Tibial artery (tissue), 4 donors: ENCODE data around the gene MTERF1.

ENCODE experiments used
- DNase-seq, 2 donors: peaks; one replicate each; pipeline ENCODE4 v3.0.0-alpha.2; 2019
- H3K27ac ChIP-seq, 2 donors: fragments of 200-600 bp; sonication (generic) in 1 of 2; 1 replicate in 1 of 2; 2 replicates in 1 of 2; pipeline ENCODE4 v1.5.1; 2018 to 2019; ENCODE audit warnings: mild to moderate bottlenecking in 1 of 2
- H3K27me3 ChIP-seq, 2 donors: fragments of 200-600 bp; sonication (generic) in 1 of 2; one replicate each; pipeline versions ENCODE4 v1.5.1 to v1.6.0; 2016 to 2019
- H3K36me3 ChIP-seq, 3 donors: fragments of 200-600 bp; sonication (generic) in 2 of 3; one replicate each; pipeline ENCODE4 v1.5.1; 2016 to 2019; ENCODE audit warnings: mild to moderate bottlenecking in 2 of 3
- H3K4me1 ChIP-seq, 4 donors: fragments of 200-600 bp; sonication (generic) in 2 of 4; 1 replicate in 3 of 4; 2 replicates in 1 of 4; pipeline ENCODE4 v1.5.1; 2016 to 2019
- H3K4me3 ChIP-seq, 2 donors: fragments of 200-600 bp; sonication (generic) in 1 of 2; 1 replicate in 1 of 2; 2 replicates in 1 of 2; pipeline ENCODE4 v1.5.1; 2018 to 2019; ENCODE audit warnings: mild to moderate bottlenecking in 2 of 2
- H3K9me3 ChIP-seq, 3 donors: fragments of 200-600 bp; sonication (generic) in 1 of 3; one replicate each; pipeline ENCODE4 v1.5.1; 2016 to 2019
- intact Hi-C: fragments of 100-400 bp; cut with DNase I; formaldehyde crosslinking; loops from one replicate; pipeline ENCODE4 v1.15.0; 2023; ENCODE audit warnings: low total_unique reads
- TF ChIP-seq, protein P1 (sequence below), 2 experiments: fragments of 200-600 bp in 1 of 2; fragments of 450-650 bp in 1 of 2; IDR thresholded peaks; one replicate each; pipeline ENCODE4 v1.5.1; 2017 to 2019; ENCODE audit warnings: antibody characterized with exemption in 2 of 2, mild to moderate bottlenecking in 1 of 2, moderate library complexity in 1 of 2

Gene MTERF1

GRCh38 chr7:91916051-91916440 is 35.5 kb upstream of the MTERF1 start:
- intact Hi-C loops, result no loop called here
- DNase-seq, result no peak
- H3K27ac ChIP-seq, result no peak overlapping the region
- no peaks in the 10 kb centered on the region for H3K9me3 ChIP-seq
- H3K36me3 ChIP-seq, result no peaks in the 10 kb centered on the region
- no peaks in the 10 kb centered on the region for H3K27me3 ChIP-seq
- H3K4me1 ChIP-seq, result no peaks in the 10 kb centered on the region
- H3K4me3 ChIP-seq, result no peak overlapping the region
- TF ChIP-seq, protein P1, sequence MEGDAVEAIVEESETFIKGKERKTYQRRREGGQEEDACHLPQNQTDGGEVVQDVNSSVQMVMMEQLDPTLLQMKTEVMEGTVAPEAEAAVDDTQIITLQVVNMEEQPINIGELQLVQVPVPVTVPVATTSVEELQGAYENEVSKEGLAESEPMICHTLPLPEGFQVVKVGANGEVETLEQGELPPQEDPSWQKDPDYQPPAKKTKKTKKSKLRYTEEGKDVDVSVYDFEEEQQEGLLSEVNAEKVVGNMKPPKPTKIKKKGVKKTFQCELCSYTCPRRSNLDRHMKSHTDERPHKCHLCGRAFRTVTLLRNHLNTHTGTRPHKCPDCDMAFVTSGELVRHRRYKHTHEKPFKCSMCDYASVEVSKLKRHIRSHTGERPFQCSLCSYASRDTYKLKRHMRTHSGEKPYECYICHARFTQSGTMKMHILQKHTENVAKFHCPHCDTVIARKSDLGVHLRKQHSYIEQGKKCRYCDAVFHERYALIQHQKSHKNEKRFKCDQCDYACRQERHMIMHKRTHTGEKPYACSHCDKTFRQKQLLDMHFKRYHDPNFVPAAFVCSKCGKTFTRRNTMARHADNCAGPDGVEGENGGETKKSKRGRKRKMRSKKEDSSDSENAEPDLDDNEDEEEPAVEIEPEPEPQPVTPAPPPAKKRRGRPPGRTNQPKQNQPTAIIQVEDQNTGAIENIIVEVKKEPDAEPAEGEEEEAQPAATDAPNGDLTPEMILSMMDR (IDR thresholded peaks at IDR 0.05), result no peak

GRCh38 chr7:91915401-91916050 is 35.0 kb upstream of the MTERF1 start:
- no peak overlapping the region for H3K27ac ChIP-seq

DNA sequence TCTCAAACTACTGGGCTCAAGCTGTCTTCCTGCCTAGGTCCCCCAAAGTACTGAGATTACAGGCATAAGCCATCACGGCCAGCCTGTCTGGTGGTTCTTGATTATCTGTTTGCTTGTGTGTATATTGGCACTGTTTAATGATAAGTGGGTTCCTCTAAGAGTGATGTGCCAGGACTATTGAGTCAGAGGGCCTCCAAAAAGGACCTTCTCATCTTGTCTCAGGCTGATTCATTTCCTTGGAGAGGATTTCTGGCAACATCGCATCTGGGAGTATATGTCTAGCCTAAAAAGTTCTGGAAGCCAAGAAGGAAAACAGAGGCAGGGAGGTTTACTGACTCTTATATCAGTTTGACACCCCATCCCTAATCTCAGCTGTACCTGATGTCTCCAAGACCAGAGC is 33.1 kb upstream of the MTERF1 start:
- no peak for DNase-seq
- no peaks in the 10 kb centered on the region for H3K9me3 ChIP-seq
- intact Hi-C loops, result no loop called here
- no peak overlapping the region for H3K27ac ChIP-seq
- TF ChIP-seq, protein P1 (IDR thresholded peaks at IDR 0.05), result no peak
- H3K4me3 ChIP-seq, result no peak overlapping the region
- H3K4me1 ChIP-seq, result no peaks in the 10 kb centered on the region
- no peaks in the 10 kb centered on the region for H3K36me3 ChIP-seq
- no peaks in the 10 kb centered on the region for H3K27me3 ChIP-seq

More at GRCh38 chr7:91915401-91916050, 35.0 kb upstream of the MTERF1 start:
- no peaks in the 10 kb centered on the region for H3K36me3 ChIP-seq
- TF ChIP-seq, protein P1 (IDR thresholded peaks at IDR 0.05), result no peak
- H3K27me3 ChIP-seq, result no peaks in the 10 kb centered on the region
- intact Hi-C loops, result no loop called here
- no peak overlapping the region for H3K4me3 ChIP-seq
- no peak for DNase-seq
- no peaks in the 10 kb centered on the region for H3K9me3 ChIP-seq
- H3K4me1 ChIP-seq, result no peaks in the 10 kb centered on the region

- intact Hi-C loops, result no loop called here
- Histone ChIP-seq H3K9me3 (no peaks in the 10 kb centered on the region), H3K27ac (no peak overlapping the region), H3K4me1 (no peaks in the 10 kb centered on the region), H3K4me3 (no peak overlapping the region), H3K36me3 (no peaks in the 10 kb centered on the region), H3K27me3 (no peaks in the 10 kb centered on the region)
- DNase-seq, result no peak
- TF ChIP-seq, protein P1 (IDR thresholded peaks at IDR 0.05), result no peak
Measured at GRCh38 chr7:91912494-91912893, 32.0 kb upstream of the MTERF1 start.

- Histone ChIP-seq H3K4me1 (no peaks in the 10 kb centered on the region), H3K9me3 (no peaks in the 10 kb centered on the region), H3K27me3 (no peaks in the 10 kb centered on the region), H3K36me3 (no peaks in the 10 kb centered on the region), H3K27ac (no peak overlapping the region), H3K4me3 (no peak overlapping the region)
- intact Hi-C loops, result no loop called here
- TF ChIP-seq, protein P1 (IDR thresholded peaks at IDR 0.05), result no peak
- no peak for DNase-seq
Measured at GRCh38 chr7:91911121-91911520, 30.6 kb upstream of the MTERF1 start.

DNA sequence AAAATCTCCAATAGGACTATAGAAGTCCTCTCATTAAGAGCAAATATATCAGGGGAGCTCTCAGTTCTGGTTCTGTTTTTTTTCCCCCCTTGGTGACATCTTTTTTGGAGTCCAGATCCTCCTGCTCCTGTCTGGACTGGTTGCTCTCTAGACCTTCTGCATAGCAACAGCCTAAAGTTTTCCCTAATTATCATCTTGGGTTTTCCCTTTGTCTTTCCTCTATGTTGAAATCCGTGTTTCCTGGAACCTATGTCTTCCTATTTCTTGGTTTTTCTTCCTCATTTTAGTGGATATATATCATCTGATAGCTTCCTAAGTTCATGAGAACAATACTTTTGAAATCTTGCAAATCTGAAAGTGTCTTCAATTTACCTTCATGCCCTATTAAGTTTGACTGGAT is 29.7 kb upstream of the MTERF1 start:
- Histone ChIP-seq H3K27me3 (no peaks in the 10 kb centered on the region), H3K4me3 (no peak overlapping the region), H3K27ac (no peak overlapping the region), H3K4me1 (no peaks in the 10 kb centered on the region), H3K9me3 (no peaks in the 10 kb centered on the region), H3K36me3 (no peaks in the 10 kb centered on the region)
- intact Hi-C loops, result no loop called here
- TF ChIP-seq, protein P1 (IDR thresholded peaks at IDR 0.05), result no peak
- no peak for DNase-seq
